ENCODE results near the gene MFNG.
"Not testable (repeated sequence)": the region's sequence is repeated elsewhere in the genome, so short reads cannot be mapped to it uniquely, and the experiment has no call there.

The MFNG gene

DNA sequence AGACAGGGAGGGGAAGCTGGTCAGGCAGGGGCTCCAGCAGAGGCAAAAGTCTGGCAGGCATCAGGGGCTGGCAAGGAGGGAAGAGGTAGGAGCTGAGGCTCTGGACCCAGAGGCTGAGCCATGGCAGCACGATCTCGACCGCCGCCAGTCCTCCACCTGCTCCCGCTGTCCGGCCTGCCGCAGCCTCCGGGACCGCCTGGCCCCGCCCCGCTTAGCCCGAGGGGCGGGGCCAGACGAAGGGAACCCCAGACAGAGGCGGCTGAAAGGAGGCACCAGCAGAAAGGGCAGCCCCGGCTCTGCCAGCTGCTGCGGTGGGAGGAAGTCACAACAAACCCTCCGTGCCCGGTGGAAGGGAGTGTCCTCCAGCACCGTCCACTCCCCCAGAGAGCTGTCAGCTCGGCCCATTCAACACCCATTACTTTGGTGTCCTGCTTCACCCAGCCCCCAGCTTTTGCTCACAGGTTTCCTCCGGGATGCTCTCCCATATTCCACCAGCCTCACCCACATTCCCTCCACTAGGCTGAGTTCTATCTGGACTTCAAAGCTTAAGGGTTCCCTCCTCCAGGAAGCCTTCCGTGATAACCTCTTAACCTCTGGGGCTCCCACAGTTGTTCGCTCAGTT lies at the start of gene MFNG:
Gene MFNG (minus strand): TSS at position 161 of the 622 bp plus-strand sequence. CDS start 207 bp downstream, outside the sequence.
- peak; percentile 23 for DNase-seq (ENCODE audit: low spot score)
- no peak for FAIRE-seq

GRCh38 chr22:37535159-37535558 lies 49.0 kb upstream of the MFNG start:
- DNase-seq (ENCODE audit: low spot score) (no peak), FAIRE-seq (no peak)

DNA sequence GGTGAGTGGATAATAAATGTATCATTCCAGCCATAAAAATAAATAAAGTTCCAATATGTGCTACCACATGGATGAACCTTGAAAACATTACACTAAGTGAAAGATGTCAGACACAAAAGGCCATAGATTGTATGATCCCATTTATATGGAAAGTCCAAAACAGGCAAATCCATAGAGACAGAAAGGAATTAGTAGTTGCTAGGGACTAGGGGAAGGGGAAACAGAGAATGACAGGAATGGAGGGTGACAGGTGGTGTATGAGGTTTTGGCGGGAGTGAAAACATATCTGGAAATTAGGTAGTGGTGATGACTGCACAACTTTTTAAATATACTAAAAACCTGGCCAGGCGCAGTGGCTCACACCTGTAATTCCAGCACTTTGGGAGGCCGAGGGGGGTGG lies 48.3 kb upstream of the MFNG start:
- DNase-seq (ENCODE audit: low spot score): no peak

DNA sequence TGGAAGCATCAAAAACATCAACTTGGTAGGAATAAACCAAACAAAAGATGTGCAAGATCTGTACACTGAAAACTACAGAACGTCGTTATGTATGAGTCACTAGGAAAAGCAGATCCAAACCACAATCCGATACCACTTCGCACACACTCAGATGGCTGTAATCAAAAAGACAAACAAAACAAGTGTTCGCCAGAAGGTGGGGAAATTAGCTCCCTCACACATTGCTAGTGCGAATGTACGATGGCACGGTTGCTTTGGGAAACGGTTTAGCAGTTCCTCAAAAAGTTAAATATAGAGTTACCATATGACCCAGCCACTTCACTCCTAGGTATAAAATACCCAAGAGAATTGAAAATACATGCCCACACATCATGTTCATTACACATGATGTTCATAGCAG lies 47.8 kb upstream of the MFNG start:
- DNase-seq (ENCODE audit: low spot score): peak; percentile 68
- peak; percentile 89 for FAIRE-seq

More for the DNA sequence above, 48.3 kb upstream of the MFNG start:
- FAIRE-seq: no peak

GRCh38 chr22:37529652-37530345 lies 43.6 kb upstream of the MFNG start:
- DNase-seq (ENCODE audit: low spot score): no peak
- FAIRE-seq: no peak

DNA sequence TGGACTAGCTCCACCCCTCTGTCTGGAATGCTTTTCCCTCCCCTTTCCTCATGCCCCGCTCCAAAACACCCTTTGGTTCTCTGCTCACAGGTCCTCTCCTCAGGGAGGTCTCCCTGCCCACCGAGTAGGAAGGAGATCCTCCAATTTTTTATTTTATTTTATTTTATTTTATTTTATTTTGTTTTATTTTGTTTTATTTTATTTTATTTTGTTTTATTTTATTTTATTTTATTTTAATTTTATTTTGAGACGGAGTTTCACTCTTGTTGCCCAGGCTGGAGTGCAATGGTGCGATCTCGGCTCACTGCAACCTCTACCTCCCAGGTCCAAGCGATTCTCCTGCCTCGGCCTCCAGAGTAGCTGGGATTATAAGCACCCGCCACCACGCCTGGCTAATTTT lies 41.8 kb upstream of the MFNG start:
- DNase-seq (ENCODE audit: low spot score); FAIRE-seq: not testable (repeated sequence)

- not testable (repeated sequence) for FAIRE-seq; DNase-seq (ENCODE audit: low spot score)
These were observed 41.0 kb upstream of the MFNG start for GRCh38 chr22:37527081-37527752.

DNA sequence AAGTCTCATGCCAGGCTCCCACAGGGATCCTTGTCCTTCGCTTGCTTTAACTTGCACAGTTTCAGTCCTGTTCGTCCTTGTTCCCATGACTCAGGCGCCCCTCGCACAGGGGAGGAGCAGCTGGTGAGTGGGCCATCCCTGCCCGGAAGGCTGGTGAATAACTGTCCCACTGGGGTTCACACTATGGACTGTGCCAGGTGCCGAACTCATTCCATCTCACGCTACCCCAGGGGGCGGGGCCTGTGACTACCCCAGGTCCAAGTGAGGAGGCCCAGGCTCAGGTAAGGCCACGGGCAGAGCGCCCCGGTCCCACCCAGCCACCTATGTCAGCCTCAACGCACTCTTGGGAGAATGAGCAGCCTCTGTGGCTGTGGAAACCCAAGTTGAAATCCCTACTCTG lies 40.2 kb upstream of the MFNG start:
- FAIRE-seq (no peak), DNase-seq (ENCODE audit: low spot score) (no peak)

- no peak for DNase-seq (ENCODE audit: low spot score)
- FAIRE-seq: no peak
These were observed 39.7 kb upstream of the MFNG start for GRCh38 chr22:37525746-37526350.

DNA sequence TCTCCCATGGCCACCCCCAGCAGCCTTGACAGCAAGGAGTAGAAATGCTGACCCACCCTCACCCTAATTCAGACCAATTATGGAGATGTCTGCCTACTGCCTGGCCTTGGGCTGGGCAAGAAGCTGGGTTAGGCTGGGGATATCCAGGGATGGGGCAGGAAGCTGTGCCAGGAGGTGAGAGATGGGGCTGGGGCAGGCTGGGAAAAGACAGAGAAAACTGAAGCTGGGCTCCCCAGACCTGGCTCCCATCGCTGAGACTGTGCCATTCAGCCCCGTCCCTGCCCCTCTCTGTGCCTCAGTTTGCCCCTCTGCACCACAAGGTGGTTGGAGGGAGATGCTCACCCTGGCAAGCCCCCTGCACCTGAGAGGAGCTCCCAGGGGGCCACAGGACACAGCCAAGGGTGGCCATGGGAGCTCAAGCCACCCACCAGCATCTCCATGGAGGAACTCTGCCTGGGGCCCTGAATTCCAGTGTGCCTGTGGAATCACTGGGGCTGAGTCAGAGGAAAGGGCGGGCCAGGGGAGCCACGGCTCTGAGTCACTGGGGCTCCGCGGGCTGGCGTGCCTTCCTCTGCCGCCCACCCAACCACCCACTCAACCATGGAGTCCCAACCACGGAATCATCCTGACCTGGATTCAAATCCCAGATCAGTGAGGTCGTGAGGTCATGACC lies 39.0 kb upstream of the MFNG start:
- DNase-seq (ENCODE audit: low spot score) (peak; percentile 84), FAIRE-seq (peak; percentile 90)

DNA sequence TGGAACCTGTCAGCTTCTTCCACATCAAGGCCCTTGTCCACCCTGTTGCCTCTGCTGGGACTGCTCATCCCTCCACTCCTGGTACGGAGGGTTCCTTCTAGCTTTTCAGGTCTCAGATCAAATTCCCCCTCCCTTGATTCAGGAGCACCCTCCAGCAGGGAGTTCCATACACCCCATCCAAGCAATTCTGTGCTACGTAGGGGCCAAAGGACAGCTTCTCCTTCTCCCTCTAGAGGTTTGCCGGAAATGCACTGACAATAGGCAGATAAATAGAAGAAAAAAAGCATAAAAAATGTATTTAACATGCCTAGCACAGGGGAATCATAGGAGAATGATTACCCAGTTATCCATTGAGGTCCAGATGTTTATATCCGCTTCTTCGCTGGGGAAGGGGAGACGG lies 36.3 kb upstream of the MFNG start:
- DNase-seq (ENCODE audit: low spot score): no peak
- FAIRE-seq: no peak

DNA sequence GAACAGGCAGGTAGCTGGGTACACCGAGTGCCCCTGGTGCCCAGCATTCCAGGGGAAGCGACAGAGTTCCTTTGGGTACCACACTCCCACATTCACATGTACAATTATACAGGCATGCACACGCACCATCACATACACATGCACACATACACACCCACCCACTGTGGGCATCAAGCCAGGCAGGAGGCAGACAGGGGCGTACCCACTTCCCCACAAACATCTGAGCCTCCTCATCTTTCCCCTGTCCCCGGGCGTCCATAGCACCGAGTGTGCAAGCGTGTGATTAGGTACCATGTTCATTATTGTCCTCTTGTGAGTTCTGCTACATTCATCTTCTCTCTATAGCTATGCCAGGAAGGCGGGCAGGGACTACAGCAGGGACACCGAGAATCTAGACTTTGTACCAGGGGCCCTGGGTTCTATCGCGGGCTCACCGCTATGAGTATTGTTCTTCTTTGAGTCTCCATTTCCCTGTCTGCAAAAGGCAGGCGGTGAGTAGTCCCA lies 35.1 kb upstream of the MFNG start:
- DNase-seq (ENCODE audit: low spot score) (no peak), FAIRE-seq (no peak)

- FAIRE-seq: no peak
- DNase-seq (ENCODE audit: low spot score): no peak
These were observed 34.6 kb upstream of the MFNG start for GRCh38 chr22:37520776-37521191.

- FAIRE-seq: no peak
These were observed 33.3 kb upstream of the MFNG start, which contains the start of gene CARD10 for GRCh38 chr22:37519268-37520195. TSS of gene CARD10 (minus strand) at chr22:37519415. CDS start at chr22:37519200, 215 bp downstream.

DNA sequence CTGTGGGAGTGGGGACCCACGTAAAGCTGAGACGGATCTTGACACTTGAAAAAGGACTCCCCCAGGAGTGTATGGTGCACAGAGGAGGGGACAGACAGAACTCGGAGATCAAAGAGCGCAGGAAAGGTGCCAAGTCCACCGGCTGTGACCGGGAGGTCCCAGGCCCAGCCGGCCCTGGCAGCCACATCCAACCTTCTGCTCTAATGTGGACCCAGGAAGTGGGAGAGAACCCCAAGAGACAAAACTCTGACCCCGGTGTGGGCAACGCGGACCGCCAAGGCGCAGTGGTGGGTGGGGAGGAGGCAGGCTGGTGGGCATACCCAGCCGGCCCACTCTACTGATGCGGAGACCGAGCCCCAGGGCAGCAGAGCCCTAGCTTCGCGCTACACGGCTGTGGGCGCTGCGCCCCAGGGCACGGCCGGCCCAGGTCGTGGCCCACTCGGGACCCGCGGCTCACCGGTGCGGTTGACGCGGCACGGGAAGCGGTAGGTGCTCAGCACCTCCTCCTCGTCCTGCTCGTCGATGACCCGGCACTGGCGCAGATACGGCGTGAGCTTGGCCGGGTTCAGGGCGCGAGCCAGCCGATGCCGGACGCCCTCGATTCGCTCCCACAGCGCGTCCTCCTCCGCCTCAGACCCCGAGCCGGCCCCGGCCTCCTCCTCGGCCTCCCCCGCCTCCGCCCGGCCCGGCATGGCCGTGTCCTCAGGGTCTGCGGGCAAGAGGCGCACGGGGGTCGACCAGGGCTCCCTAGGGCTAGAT lies 32.5 kb upstream of the MFNG start:
- DNase-seq (ENCODE audit: low spot score) (no peak), FAIRE-seq (no peak)

More at GRCh38 chr22:37519268-37520195, 33.3 kb upstream of the MFNG start, which contains the start of gene CARD10:
- DNase-seq (ENCODE audit: low spot score): peak; percentile 41

GRCh38 chr22:37517826-37518450 lies 31.8 kb upstream of the MFNG start:
- FAIRE-seq: no peak
- DNase-seq (ENCODE audit: low spot score): no peak

DNA sequence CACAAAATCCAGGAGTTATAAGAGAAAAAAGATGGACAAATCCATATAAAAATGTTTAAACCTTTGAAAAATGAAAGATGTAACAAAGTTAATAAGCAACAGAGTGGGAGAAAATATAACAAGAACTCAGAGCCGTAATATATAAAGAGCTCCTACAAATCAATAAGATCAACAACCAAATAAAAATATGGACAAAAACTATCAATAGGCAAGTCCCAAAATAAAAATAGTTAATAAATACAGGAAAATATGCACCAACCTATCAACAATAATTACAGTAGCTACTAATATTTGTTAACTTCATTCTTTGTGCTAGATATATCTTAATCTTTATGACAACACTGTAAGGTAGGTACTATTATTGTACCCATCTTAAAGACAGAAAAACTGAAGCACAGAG lies 30.3 kb upstream of the MFNG start:
- no peak for FAIRE-seq
- DNase-seq (ENCODE audit: low spot score): no peak

GRCh38 chr22:37515901-37516300 lies 29.7 kb upstream of the MFNG start:
- no peak for FAIRE-seq
- DNase-seq (ENCODE audit: low spot score): no peak
